Stimulated activated naive B cell treated with anti-CD40 and anti-IgM and Interleukin-4, amounts not matched to agents 10 μg/mL and 1 μg/mL and 100 μg/mL, for 72 hours (primary cell): ENCODE measurements around the gene ARHGEF4.
A peak's percentile ranks its signal among the peaks of the same experiment; 100 is the strongest.
"Not testable (repeated sequence)": the region's sequence is repeated elsewhere in the genome, so short reads cannot be mapped to it uniquely, and the experiment has no call there.

Experiments used
- ATAC-seq, 2 donors: fragments of 150-1000 bp; cut with Tn5 transposase; replicated peaks; 2 replicates each; pipeline ENCODE4 v1.10.0; 2021; ENCODE audit warnings: moderate library complexity in 1 of 2
- DNase-seq: peaks from one replicate; pipeline ENCODE4 v3.0.0; 2021
- H3K27ac Mint-ChIP-seq: one replicate; pipeline ENCODE4 v1.8.0; 2022; ENCODE audit warnings: mild to moderate bottlenecking, mixed read lengths
- H3K27me3 Mint-ChIP-seq, 2 donors: one replicate each; pipeline ENCODE4 v1.8.0; 2022; ENCODE audit warnings: mixed read lengths in 2 of 2
- H3K36me3 Mint-ChIP-seq, 2 donors: one replicate each; pipeline ENCODE4 v1.8.0; 2022; ENCODE audit warnings: mixed read lengths in 2 of 2, mild to moderate bottlenecking in 1 of 2
- H3K4me1 Mint-ChIP-seq, 2 donors: one replicate each; pipeline ENCODE4 v1.8.0; 2022; ENCODE audit warnings: mixed read lengths in 2 of 2, mild to moderate bottlenecking in 1 of 2
- H3K4me3 Mint-ChIP-seq, 2 donors: one replicate each; pipeline ENCODE4 v1.8.0; 2022; ENCODE audit warnings: mild to moderate bottlenecking in 2 of 2, mixed read lengths in 2 of 2, moderate library complexity in 1 of 2
- H3K9me3 Mint-ChIP-seq, 2 donors: one replicate each; pipeline ENCODE4 v1.8.0; 2022; ENCODE audit warnings: mixed read lengths in 2 of 2, mild to moderate bottlenecking in 1 of 2

The ARHGEF4 gene

DNA sequence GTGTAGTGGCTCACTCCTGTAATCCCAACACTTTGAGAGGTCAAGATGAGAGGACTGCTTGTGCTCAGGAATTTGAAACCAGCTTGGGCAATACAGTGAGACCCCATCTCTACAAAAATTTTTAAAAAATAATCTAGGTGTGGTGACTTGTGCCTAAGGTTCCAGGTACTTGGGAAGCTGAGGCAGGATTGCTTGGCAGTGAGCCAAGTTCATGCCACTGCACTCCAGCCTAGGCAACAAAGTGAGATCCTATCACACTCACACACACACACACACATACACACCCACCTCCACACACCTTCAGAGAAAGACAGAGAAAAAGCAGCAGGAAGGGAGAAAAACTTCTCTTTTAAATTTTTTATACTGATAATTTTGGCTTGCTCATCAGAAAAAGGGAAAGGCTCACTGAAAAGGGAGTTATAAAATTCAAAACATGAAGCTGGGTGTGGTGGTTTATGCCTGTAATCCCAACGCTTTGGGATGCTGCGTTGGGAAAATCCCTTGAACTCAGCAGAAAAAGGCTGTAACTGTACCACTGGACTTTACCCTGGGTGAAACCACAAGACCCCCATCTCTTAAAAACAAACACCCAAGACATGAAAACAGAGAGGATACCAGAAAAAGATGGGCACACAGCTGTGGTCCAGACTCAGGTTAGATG lies 230.9 kb downstream of the ARHGEF4 start:
- peaks cover 18 to 24% of the 10 kb centered on the region in 2 donors for H3K4me1 Mint-ChIP-seq
- H3K27me3 Mint-ChIP-seq: no peaks in the 10 kb centered on the region

GRCh38 chr2:131068172-131068571 lies 231.5 kb downstream of the ARHGEF4 start:
- not testable (repeated sequence) for ATAC-seq, H3K4me3 Mint-ChIP-seq, DNase-seq, H3K9me3 Mint-ChIP-seq, H3K27me3 Mint-ChIP-seq
- Mint-ChIP-seq H3K4me1 (peaks cover 18 to 24% of the 10 kb centered on the region in 2 donors), H3K27ac (peak overlapping the region; percentile 14), H3K36me3 (peaks cover 48 to 64% of the 10 kb centered on the region in 2 donors)

More for the DNA sequence above, 230.9 kb downstream of the ARHGEF4 start:
- peaks cover 49 to 66% of the 10 kb centered on the region in 2 donors for H3K36me3 Mint-ChIP-seq
- ATAC-seq: no peak
- H3K4me3 Mint-ChIP-seq: no peak overlapping the region
- no peaks in the 10 kb centered on the region for H3K9me3 Mint-ChIP-seq
- DNase-seq: no peak
- peak overlapping the region; percentile 6 for H3K27ac Mint-ChIP-seq

DNA sequence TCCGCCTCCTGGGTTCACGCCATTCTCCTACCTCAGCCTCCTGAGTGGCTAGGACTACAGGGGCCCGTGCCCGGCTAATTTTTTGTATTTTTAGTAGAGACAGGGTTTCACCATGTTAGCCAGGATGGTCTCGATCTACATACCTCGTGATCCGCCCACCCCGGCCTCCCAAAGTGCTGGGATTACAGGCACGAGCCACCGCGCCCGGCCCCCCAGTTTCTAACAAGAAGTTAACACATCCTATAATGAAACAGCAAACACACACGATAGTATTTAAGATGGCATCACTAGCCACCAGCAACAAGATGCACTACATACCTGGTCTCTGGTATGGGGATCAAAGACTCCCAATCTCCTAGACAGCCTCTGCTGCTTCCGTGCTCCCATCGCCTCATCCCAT lies 238.9 kb downstream of the ARHGEF4 start:
- Mint-ChIP-seq H3K4me1 (peaks cover 16 to 36% of the 10 kb centered on the region in 2 donors), H3K36me3 (peaks cover 46 to 65% of the 10 kb centered on the region in 2 donors), H3K27ac (peak overlapping the region; percentile 20)
- H3K9me3 Mint-ChIP-seq, DNase-seq, ATAC-seq, H3K27me3 Mint-ChIP-seq, H3K4me3 Mint-ChIP-seq: not testable (repeated sequence)

- H3K36me3 Mint-ChIP-seq: peaks cover 52 to 68% of the 10 kb centered on the region in 2 donors
- no peaks in the 10 kb centered on the region for H3K9me3 Mint-ChIP-seq
- no peak for DNase-seq
- no peak overlapping the region for H3K4me3 Mint-ChIP-seq
- no peaks in the 10 kb centered on the region for H3K27me3 Mint-ChIP-seq
- no peak overlapping the region for H3K27ac Mint-ChIP-seq
- ATAC-seq: no peak
- peaks cover 16 to 47% of the 10 kb centered on the region in 2 donors for H3K4me1 Mint-ChIP-seq
These were observed 240.0 kb downstream of the ARHGEF4 start for GRCh38 chr2:131076707-131077106.

DNA sequence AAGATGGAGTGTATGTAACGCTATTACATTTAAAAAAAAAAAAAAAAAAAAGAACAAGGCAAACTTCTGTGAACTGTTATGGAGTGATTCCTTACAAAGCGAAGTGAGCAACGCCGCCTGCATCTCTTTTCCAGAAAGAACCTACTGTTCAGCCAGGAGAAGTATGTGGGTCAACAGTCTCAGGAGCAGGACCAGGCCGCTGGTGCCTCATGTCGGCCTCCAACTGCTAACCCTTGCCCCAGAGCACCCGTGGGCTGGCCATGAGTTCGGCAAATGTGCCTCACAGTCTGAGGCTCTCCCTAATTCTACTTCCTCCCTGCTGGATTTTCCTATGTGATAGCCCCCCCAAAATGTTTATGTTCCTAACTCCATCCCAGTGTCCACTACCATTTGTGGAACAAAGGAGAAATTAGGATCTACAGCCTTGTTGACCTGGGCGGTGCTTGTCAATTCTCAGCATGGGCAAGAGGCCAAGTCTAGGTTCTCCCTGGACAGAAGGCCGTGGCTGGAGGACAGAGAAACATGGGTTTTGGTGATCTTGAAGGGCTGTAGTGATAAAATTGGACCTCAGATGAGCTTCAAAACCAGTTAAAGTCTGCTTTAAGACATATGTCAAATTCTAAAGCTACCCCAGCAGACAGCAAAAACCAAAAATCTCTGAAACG lies 240.6 kb downstream of the ARHGEF4 start:
- no peak overlapping the region for H3K4me3 Mint-ChIP-seq
- H3K4me1 Mint-ChIP-seq: peaks cover 18 to 51% of the 10 kb centered on the region in 2 donors
- H3K36me3 Mint-ChIP-seq: peaks cover 53 to 68% of the 10 kb centered on the region in 2 donors
- H3K9me3 Mint-ChIP-seq: no peaks in the 10 kb centered on the region
- H3K27me3 Mint-ChIP-seq: no peaks in the 10 kb centered on the region
- no peak overlapping the region for H3K27ac Mint-ChIP-seq
- ATAC-seq: no peak
- no peak for DNase-seq

DNA sequence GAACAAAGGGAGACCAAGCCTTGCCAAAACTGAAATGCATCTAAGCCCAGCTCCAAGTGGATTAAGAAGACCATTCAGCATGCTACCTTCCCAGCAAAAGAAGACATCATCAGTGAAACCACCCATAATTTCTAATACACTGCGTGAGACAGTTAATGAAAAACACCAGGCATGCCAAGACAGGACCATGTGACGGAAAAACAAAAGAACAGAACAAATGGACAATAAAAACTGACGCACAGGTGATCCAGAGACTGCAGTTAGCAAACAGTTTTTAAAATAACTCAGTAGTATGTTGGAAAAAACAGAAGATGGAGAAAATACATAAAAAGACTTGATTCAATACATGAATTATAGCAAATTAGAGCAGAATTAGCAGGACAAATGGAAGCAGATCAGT lies 241.3 kb downstream of the ARHGEF4 start:
- no peak for ATAC-seq
- Mint-ChIP-seq H3K36me3 (peaks cover 53 to 68% of the 10 kb centered on the region in 2 donors), H3K4me1 (peaks cover 18 to 51% of the 10 kb centered on the region in 2 donors)

DNA sequence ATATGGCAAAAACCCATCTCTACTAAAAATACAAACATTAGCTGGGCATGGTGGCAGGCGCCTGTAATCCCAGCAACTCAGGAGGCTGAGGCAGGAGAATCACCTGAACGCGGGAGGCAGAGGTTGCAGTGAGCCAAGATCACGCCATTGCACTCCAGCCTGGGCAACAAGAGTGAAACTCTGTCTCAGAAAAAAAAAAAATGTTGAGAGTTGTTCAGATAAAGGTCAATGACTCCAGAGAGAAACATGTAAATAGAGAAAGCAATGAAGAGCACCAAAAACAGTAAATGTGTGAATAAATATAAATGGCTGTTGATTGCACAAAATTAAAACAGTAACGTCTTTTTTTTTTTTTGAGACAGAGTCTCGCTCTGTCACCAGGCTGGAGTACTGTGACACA lies 243.2 kb downstream of the ARHGEF4 start:
- H3K36me3 Mint-ChIP-seq: peaks cover 48 to 60% of the 10 kb centered on the region in 2 donors
- not testable (repeated sequence) for ATAC-seq, DNase-seq, H3K9me3 Mint-ChIP-seq, H3K4me3 Mint-ChIP-seq, H3K27ac Mint-ChIP-seq, H3K27me3 Mint-ChIP-seq
- peaks cover 16 to 43% of the 10 kb centered on the region in 2 donors for H3K4me1 Mint-ChIP-seq

More for the DNA sequence above, 241.3 kb downstream of the ARHGEF4 start:
- no peak for DNase-seq
- Mint-ChIP-seq H3K27ac (peak overlapping the region; percentile 33), H3K27me3 (no peaks in the 10 kb centered on the region), H3K9me3 (no peaks in the 10 kb centered on the region), H3K4me3 (no peak overlapping the region)

DNA sequence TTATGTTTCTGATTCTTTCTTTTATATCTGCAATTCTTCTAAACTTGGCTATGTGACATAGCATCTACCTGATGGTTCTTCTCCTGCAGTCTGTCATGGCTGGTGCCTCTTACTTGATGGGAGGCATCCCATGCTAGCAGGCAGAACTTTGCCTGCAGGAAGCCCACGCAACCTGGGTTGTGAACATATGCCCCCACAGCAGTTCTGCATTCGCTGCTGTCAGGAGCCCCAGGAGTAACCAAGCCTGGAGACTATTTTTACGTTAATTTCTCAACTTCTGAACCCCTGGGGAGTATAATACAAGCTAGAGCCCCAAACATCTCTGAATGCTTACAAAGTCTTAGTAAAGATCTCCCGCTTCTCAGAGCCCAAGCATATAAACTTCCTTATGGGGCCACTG lies 244.5 kb downstream of the ARHGEF4 start:
- no peak overlapping the region for H3K4me3 Mint-ChIP-seq
- H3K4me1 Mint-ChIP-seq: peaks cover 14 to 42% of the 10 kb centered on the region in 2 donors
- peaks cover 40 to 59% of the 10 kb centered on the region in 2 donors for H3K36me3 Mint-ChIP-seq

DNA sequence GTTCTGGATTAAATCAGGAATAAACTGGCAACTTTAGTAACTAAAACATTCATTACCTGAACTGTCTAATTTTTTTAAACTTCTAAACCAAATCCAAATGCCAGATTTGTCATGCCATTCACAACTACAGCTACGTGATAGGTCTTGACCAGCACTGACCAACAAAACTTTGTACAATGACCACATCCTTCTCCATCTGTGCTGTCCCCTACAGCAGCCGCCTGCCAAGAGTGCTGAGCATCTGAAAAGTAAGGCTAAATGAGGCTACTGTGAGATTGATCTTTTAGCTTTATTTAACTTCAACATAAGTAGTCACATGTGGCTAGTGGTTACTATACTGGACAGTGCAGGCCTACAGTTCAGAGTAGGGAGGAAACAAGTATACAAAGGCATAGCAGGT lies 248.9 kb downstream of the ARHGEF4 start:
- H3K4me1 Mint-ChIP-seq: peaks cover 8 to 30% of the 10 kb centered on the region in 2 donors
- H3K4me3 Mint-ChIP-seq: no peak overlapping the region
- peaks cover 29 to 56% of the 10 kb centered on the region in 2 donors for H3K36me3 Mint-ChIP-seq
- no peak for ATAC-seq
- H3K27me3 Mint-ChIP-seq: no peaks in the 10 kb centered on the region
- DNase-seq: no peak
- H3K9me3 Mint-ChIP-seq: no peaks in the 10 kb centered on the region
- peak overlapping the region; percentile 31 for H3K27ac Mint-ChIP-seq

More for the DNA sequence above, 244.5 kb downstream of the ARHGEF4 start:
- Mint-ChIP-seq H3K27ac (no peak overlapping the region), H3K9me3 (no peaks in the 10 kb centered on the region), H3K27me3 (no peaks in the 10 kb centered on the region)
- ATAC-seq: no peak
- no peak for DNase-seq

DNA sequence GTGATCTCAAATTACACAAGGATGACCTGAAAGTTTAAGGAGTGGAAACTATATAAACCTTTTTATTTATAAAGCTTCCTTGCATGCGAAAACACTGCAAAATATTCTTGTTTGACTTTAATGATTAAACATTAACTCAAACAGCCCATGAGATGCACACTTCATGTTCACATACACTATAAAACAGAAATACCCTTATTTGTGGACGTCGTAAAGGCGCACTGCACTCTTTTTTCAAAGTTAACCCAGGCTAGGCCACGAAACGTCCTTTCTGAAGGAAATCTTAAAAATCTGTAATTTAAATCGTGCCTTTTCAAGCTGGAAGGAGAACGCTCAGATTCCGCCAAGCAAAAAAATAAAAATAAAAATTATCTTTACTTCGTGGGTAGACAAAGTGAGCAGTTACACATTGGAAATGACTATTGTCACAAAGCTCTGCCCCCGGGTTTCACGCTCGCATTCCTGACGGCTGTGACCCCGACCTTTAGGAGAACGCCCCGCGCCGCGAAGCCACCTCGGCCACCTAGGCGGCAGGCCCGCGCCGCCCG lies 255.8 kb downstream of the ARHGEF4 start:
- H3K27ac Mint-ChIP-seq: peak overlapping the region; percentile 76
- no peak for ATAC-seq

GRCh38 chr2:131093006-131093695 lies 256.4 kb downstream of the ARHGEF4 start, which contains the start of gene FAM168B:
TSS of gene FAM168B (minus strand) at chr2:131093460. CDS start at chr2:131082646, 10,814 bp downstream.
- peaks cover 5 to 14% of the 10 kb centered on the region in 2 donors for H3K4me1 Mint-ChIP-seq
- H3K36me3 Mint-ChIP-seq: peaks cover 7 to 12% of the 10 kb centered on the region in 2 donors
- peak; percentile 85 to 91 for ATAC-seq
- no peaks in the 10 kb centered on the region for H3K27me3 Mint-ChIP-seq
- no peaks in the 10 kb centered on the region for H3K9me3 Mint-ChIP-seq
- H3K27ac Mint-ChIP-seq: peak within 1 kb of the TSS; percentile 96
- peak within 1 kb of the TSS; percentile 87 to 90 for H3K4me3 Mint-ChIP-seq
- peak; percentile 85 for DNase-seq

More for the DNA sequence above, 255.8 kb downstream of the ARHGEF4 start:
- Mint-ChIP-seq H3K4me3 (peak overlapping the region; percentile 75 to 87), H3K9me3 (no peaks in the 10 kb centered on the region), H3K27me3 (no peaks in the 10 kb centered on the region), H3K36me3 (peaks cover 9 to 16% of the 10 kb centered on the region in 2 donors), H3K4me1 (peaks cover 5 to 14% of the 10 kb centered on the region in 2 donors)
- no peak for DNase-seq

DNA sequence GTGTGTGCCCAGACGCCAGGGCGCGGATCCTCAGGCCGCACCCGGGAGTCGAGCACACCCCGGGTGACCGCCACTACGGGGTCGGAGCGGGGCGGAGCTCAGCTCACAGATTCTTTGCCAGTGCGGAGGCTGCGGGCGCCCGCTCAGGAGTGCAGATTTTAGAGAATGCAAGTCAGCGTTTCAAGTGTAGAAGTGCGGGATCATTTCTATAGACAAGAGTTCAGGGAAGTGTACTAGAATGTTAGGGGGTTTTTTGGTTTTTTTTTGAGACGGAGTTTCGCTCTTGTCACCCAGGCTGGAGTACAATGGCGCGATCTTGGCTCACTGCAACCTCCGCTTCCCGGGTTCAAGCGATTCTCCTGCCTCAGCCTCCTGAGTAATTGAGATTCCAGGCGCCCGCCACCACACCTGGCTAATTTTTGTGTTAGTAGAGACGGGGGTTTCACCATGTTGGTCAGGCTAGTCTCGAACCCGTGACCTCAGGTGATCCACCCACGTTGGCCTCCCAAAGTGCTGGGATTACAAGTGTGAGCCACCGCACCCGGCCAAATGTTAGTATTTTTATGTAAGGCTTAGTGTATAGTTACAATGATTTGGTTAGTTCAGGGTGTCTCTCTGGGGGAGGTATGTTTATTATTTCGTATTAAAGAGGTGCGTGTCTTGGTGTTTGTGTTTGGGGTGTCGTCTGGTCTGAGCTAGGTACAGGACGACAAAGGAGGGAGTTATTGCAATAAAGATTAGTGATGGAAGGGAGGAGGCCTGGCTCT lies 257.2 kb downstream of the ARHGEF4 start:
- DNase-seq (no peak), ATAC-seq (peak; percentile 78 to 83)
- Mint-ChIP-seq H3K27me3 (no peaks in the 10 kb centered on the region), H3K27ac (peak overlapping the region; percentile 96), H3K4me1 (peaks cover 3 to 14% of the 10 kb centered on the region in 2 donors), H3K9me3 (no peaks in the 10 kb centered on the region), H3K4me3 (peak overlapping the region; percentile 87 to 90), H3K36me3 (peaks cover 4 to 7% of the 10 kb centered on the region in 2 donors)

GRCh38 chr2:131094463-131095281 lies 258.0 kb downstream of the ARHGEF4 start:
- H3K4me3 Mint-ChIP-seq: peak overlapping the region; percentile 87 to 90
- H3K9me3 Mint-ChIP-seq: no peaks in the 10 kb centered on the region
- ATAC-seq (no peak), DNase-seq (no peak)
- H3K36me3 Mint-ChIP-seq: no peaks in the 10 kb centered on the region
- peaks cover 3 to 14% of the 10 kb centered on the region in 2 donors for H3K4me1 Mint-ChIP-seq
- no peaks in the 10 kb centered on the region for H3K27me3 Mint-ChIP-seq
- H3K27ac Mint-ChIP-seq: peak overlapping the region; percentile 96
